OCI-LY7 (cell line): ENCODE measurements around the gene TJP3.

Experiments used
- EZH2phosphoT487 ChIP-seq: fragments of 200-600 bp; sonication (generic); IDR thresholded peaks from 2 replicates; pipeline ENCODE4 v1.6.1; 2018; ENCODE audit warnings: low read depth, borderline replicate concordance, mild to moderate bottlenecking, mixed run types, antibody characterized with exemption, low read length, moderate library complexity, mixed read lengths
- TF ChIP-seq, protein P1 (sequence below): fragments of 200-600 bp; sonication (generic); conservative IDR thresholded peaks from 2 replicates; pipeline ENCODE4 v1.5.1; 2014; ENCODE audit warnings: mild to moderate bottlenecking, antibody characterized with exemption, low read length, moderate library complexity, mixed read lengths

DNA sequence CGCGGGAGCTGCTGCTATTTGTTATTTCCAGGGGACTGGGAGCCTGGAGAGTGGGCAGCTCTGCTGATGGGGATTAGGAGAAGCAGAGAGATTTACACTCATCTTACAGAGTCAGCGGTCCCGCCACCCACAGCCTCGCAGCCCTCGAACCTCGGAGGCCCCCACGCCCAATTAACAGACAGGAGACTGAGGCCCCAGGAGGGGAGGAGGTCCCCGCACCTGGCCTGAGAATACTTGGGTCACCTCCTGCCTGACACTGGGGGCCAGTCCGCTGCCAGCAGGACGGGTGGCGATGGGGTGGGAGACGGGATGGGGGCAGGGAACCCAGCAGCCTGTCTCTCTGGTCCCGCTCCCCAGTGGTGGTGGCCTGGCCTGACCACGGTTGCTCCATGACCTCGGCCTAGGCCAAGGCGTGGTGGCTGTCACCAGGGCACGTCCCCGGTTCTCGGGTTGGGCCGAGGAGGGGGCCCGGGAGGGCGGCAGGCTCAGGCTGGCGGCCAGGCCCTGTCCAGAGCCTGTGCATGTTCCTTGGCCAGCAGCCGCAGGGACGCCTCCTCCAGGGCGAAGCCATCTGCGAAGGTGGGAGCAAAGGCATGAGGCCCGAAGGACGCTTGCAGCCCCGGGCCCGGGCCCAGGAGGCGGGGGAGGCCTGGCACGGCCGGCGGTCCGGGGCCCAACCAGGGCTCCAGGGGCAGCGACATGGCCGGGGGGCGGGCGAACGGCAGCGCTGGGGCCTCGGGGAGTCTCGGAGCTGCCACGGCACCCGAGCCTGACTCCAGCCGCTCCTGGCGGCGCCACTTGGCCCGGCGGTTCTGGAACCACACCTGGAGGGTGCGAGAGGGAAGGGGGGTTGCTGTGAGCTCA, 62.2 kb downstream of the TJP3 start:
- TF ChIP-seq, protein P1, sequence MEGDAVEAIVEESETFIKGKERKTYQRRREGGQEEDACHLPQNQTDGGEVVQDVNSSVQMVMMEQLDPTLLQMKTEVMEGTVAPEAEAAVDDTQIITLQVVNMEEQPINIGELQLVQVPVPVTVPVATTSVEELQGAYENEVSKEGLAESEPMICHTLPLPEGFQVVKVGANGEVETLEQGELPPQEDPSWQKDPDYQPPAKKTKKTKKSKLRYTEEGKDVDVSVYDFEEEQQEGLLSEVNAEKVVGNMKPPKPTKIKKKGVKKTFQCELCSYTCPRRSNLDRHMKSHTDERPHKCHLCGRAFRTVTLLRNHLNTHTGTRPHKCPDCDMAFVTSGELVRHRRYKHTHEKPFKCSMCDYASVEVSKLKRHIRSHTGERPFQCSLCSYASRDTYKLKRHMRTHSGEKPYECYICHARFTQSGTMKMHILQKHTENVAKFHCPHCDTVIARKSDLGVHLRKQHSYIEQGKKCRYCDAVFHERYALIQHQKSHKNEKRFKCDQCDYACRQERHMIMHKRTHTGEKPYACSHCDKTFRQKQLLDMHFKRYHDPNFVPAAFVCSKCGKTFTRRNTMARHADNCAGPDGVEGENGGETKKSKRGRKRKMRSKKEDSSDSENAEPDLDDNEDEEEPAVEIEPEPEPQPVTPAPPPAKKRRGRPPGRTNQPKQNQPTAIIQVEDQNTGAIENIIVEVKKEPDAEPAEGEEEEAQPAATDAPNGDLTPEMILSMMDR = no peak
- TF ChIP-seq EZH2phosphoT487 = no peak
